ENCODE data around the gene C22orf39. TPM values are rescaled to one million over a fixed set of nuclear protein-coding genes. Genes with fewer than 3 reads are reported as not detected.

Gene C22orf39
- total RNA-seq, 1 experiment from 2014 or later, result 26.5 TPM

DNA sequence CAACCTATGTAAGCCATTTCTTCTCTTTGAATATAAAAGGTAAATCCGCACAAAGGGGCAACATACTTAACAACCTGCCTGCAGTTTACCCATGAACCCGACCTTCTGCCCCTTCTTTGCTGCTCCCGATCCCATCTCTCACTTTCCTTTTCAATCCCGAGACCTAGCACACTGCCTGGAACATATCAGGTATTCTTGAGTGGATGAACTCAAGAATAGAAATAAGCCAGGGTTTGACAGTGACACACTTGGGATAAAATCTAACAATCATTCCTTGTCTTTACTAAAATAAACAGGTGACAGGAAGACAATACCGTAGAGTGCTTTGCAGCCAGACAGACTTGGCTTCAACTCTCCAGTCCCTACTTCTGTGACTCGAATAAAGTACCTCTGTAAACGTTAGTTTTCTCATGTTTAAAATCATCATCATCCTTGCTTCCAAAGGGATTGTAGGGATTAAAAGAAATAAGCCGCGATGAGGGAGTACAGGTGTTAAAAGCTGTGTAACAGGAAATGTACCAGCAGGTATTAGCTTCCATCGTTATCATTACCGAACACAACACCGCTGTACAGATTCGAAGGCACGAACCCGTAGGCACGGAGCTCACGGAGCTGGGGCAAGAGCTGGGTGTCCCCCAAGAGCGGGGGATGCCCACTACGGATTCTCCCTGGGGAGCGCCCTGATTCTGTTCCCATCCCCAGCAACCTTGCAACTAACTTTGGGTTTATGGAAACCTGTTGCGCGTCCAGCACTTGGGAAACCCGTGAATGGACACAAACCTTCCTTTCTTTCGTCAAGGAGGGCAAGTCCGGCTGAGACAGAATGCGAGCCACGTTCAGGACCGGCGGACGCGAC, 30.8 kb upstream of the C22orf39 start (continued):
- no peak for TF ChIP-seq ATF2 (CRISPR knock-in tag; IDR thresholded peaks at IDR 0.05; ENCODE audit: borderline replicate concordance, low read depth)
- TF ChIP-seq, protein P1, sequence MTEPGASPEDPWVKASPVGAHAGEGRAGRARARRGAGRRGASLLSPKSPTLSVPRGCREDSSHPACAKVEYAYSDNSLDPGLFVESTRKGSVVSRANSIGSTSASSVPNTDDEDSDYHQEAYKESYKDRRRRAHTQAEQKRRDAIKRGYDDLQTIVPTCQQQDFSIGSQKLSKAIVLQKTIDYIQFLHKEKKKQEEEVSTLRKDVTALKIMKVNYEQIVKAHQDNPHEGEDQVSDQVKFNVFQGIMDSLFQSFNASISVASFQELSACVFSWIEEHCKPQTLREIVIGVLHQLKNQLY (CRISPR knock-in tag; IDR thresholded peaks at IDR 0.05), result no peak
- TF ChIP-seq CBFB (CRISPR knock-in tag; IDR thresholded peaks at IDR 0.05; ENCODE audit: low read depth), result no peak
- TF ChIP-seq OVOL2 (CRISPR knock-in tag; IDR thresholded peaks at IDR 0.05; ENCODE audit: borderline replicate concordance), result no peak
- no peak for TF ChIP-seq SMAD4 (CRISPR knock-in tag; IDR thresholded peaks at IDR 0.05)

- DNase-seq (ENCODE audit: low spot score) (no peak), ATAC-seq (no peak)
- Mint-ChIP-seq H3K27me3 (ENCODE audit: low read depth) (no peaks in the 10 kb centered on the region), H3K9me3 (no peaks in the 10 kb centered on the region), H3K4me3 (peak overlapping the region; percentile 96), H3K36me3 (peaks cover 11% of the 10 kb centered on the region), H3K4me1 (peaks cover 23% of the 10 kb centered on the region), H3K27ac (no peak overlapping the region)
- no peak for TF ChIP-seq SP1 (CRISPR knock-in tag; conservative IDR thresholded peaks at IDR 0.05)
- TF ChIP-seq ZNF317 (CRISPR knock-in tag; IDR thresholded peaks at IDR 0.05; ENCODE audit: borderline replicate concordance, low read depth), result no peak
- TF ChIP-seq, protein P2, sequence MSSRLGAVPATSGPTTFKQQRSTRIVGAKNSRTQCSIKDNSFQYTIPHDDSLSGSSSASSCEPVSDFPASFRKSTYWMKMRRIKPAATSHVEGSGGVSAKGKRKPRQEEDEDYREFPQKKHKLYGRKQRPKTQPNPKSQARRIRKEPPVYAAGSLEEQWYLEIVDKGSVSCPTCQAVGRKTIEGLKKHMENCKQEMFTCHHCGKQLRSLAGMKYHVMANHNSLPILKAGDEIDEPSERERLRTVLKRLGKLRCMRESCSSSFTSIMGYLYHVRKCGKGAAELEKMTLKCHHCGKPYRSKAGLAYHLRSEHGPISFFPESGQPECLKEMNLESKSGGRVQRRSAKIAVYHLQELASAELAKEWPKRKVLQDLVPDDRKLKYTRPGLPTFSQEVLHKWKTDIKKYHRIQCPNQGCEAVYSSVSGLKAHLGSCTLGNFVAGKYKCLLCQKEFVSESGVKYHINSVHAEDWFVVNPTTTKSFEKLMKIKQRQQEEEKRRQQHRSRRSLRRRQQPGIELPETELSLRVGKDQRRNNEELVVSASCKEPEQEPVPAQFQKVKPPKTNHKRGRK (CRISPR knock-in tag; IDR thresholded peaks at IDR 0.05; ENCODE audit: borderline replicate concordance), result no peak
- TF ChIP-seq TP53 (CRISPR knock-in tag; IDR thresholded peaks at IDR 0.05), result no peak
- TF ChIP-seq ZNF532 (CRISPR knock-in tag; IDR thresholded peaks at IDR 0.05; ENCODE audit: borderline replicate concordance), result no peak
- TF ChIP-seq EMX1 (CRISPR knock-in tag; IDR thresholded peaks at IDR 0.05), result no peak
- no peak for TF ChIP-seq ZNF121 (CRISPR knock-in tag; IDR thresholded peaks at IDR 0.05)
- no peak for TF ChIP-seq PREB (CRISPR knock-in tag; IDR thresholded peaks at IDR 0.05; ENCODE audit: borderline replicate concordance)
- TF ChIP-seq CBFB (CRISPR knock-in tag; IDR thresholded peaks at IDR 0.05; ENCODE audit: low read depth), result no peak
- TF ChIP-seq ATF1 (CRISPR knock-in tag; IDR thresholded peaks at IDR 0.05), result no peak
- TF ChIP-seq TCF7 (CRISPR knock-in tag; IDR thresholded peaks at IDR 0.05; ENCODE audit: low read depth), result no peak
- no peak for TF ChIP-seq USF1 (CRISPR knock-in tag; IDR thresholded peaks at IDR 0.05)
- POLR2A ChIA-PET, result interaction anchor here (0.6 to 0.7 kb wide), 2 partner anchors 60 to 299 kb away, joined by 4 to 6 read pairs; partner anchors contain the start of gene SLC25A1
- CTCF ChIA-PET, result interaction anchor here (1.0 to 2.4 kb wide), 4 partner anchors 152 to 333 kb away, joined by 3 to 6 read pairs (median 5); partner anchors contain the start of genes CLTCL1 and ESS2
Observed at GRCh38 chr22:19477321-19478044, 30.0 kb upstream of the C22orf39 start.
